ENCODE measurements around the gene ROBO1.

DNA sequence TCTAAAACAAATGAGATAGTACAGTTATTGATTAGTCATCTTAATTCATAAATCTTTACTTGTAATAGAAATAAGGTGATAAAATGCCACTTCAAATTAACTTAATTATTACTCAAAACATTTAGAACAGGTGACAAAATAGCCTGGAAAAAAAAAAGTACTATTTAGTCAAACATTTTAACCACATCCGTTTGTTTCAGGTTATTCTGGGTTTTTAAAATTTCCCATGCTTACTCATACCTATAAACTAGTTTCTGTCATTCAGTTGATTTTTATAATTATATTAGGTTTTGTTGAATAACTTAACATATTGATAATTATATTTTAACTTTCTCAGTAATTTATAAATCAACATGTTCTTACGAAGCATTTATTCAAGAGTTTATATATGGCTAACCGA, 483.0 kb downstream of the ROBO1 start:
- TF ChIP-seq, protein P1, sequence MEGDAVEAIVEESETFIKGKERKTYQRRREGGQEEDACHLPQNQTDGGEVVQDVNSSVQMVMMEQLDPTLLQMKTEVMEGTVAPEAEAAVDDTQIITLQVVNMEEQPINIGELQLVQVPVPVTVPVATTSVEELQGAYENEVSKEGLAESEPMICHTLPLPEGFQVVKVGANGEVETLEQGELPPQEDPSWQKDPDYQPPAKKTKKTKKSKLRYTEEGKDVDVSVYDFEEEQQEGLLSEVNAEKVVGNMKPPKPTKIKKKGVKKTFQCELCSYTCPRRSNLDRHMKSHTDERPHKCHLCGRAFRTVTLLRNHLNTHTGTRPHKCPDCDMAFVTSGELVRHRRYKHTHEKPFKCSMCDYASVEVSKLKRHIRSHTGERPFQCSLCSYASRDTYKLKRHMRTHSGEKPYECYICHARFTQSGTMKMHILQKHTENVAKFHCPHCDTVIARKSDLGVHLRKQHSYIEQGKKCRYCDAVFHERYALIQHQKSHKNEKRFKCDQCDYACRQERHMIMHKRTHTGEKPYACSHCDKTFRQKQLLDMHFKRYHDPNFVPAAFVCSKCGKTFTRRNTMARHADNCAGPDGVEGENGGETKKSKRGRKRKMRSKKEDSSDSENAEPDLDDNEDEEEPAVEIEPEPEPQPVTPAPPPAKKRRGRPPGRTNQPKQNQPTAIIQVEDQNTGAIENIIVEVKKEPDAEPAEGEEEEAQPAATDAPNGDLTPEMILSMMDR (IDR thresholded peaks at IDR 0.05) = no peak
- TF ChIP-seq ZFX (IDR thresholded peaks at IDR 0.05; ENCODE audit: borderline replicate concordance) = no peak
